ENCODE measurements around the gene AP2M1. TPM values are rescaled to one million over a fixed set of nuclear protein-coding genes. Genes with fewer than 3 reads are reported as not detected.

AP2M1 gene
- total RNA-seq, 1 donor from 2014 or later: 262 TPM

DNA sequence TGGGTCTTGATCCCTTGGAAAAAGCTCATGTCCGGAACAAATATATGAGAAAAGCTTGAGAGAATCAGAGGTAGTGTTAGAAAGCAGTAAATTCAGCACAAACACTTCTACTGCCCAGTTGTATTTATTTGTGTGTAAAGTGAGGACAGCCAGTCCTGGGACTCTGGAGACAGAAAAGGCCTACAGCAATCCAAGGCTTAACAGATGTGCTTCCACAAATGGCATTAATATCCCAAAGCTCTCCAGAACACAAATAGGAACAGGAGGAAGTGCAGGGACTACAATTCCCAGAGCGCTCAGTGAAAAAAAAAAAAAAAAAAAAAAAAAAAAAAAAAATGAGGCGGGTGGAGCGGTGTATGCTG lies 390 bp upstream of the AP2M1 start:
- Histone ChIP-seq H3K4me3 (ENCODE audit: low read depth, low read length) (no peak overlapping the region), H3K36me3 (ENCODE audit: control insufficient read depth, insufficient read depth, low read length) (peaks cover 26% of the 10 kb centered on the region), H3K27me3 (ENCODE audit: control insufficient read depth, insufficient read depth, low read length) (no peaks in the 10 kb centered on the region)
- TF ChIP-seq, protein P1, sequence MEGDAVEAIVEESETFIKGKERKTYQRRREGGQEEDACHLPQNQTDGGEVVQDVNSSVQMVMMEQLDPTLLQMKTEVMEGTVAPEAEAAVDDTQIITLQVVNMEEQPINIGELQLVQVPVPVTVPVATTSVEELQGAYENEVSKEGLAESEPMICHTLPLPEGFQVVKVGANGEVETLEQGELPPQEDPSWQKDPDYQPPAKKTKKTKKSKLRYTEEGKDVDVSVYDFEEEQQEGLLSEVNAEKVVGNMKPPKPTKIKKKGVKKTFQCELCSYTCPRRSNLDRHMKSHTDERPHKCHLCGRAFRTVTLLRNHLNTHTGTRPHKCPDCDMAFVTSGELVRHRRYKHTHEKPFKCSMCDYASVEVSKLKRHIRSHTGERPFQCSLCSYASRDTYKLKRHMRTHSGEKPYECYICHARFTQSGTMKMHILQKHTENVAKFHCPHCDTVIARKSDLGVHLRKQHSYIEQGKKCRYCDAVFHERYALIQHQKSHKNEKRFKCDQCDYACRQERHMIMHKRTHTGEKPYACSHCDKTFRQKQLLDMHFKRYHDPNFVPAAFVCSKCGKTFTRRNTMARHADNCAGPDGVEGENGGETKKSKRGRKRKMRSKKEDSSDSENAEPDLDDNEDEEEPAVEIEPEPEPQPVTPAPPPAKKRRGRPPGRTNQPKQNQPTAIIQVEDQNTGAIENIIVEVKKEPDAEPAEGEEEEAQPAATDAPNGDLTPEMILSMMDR (IDR thresholded peaks at IDR 0.05; ENCODE audit: insufficient read depth, low read length, severe bottlenecking): no peak
- DNase-seq (ENCODE audit: low read depth) (no peak), FAIRE-seq (no peak)

DNA sequence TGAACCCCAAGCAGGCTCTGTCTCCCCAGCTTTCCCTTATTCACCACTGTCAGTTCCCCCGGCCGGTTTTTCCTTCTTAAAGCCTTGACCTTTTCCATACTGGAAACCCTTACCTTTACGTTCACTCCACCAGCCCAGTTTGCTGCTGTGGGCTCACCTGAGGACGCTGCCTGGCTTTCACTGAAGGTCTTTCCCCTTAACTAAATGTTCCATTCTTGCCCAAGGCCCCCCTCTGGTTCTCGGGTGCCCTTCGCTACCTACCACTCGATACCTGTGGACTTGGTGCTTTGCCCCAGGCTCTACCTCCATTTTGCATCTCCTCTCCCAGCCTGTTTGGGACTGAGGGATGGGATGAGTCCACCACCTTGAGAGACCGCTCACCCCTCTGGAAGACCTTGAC lies 851 bp downstream of the AP2M1 start:
- Histone ChIP-seq H3K4me3 (ENCODE audit: low read depth, low read length) (peak overlapping the region; percentile 95), H3K27me3 (ENCODE audit: control insufficient read depth, insufficient read depth, low read length) (no peaks in the 10 kb centered on the region), H3K36me3 (ENCODE audit: control insufficient read depth, insufficient read depth, low read length) (peaks cover 37% of the 10 kb centered on the region)
- FAIRE-seq: no peak
- TF ChIP-seq, protein P1 (IDR thresholded peaks at IDR 0.05; ENCODE audit: insufficient read depth, low read length, severe bottlenecking): no peak
- no peak for DNase-seq (ENCODE audit: low read depth)

DNA sequence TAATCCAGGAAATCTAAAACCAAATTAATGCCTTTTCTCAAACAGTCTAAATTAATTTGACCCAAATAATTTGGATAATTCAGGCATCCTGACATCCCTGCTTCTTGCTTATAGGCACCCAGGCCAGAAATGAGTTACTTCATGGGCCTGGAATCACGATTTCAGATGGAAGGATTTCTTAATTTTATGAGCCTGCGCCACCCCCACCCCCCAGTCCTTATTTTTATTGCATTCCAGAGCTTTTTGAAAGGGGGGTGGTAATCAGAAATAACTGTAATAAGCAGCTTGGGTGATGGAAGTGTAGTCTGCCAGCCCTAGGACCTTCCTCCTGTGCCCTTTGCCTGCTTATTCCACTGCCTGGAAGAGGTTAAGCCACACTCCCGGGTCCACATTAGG lies 1.3 kb downstream of the AP2M1 start:
- DNase-seq (ENCODE audit: low read depth) (no peak), FAIRE-seq (no peak)
- no peaks in the 10 kb centered on the region for H3K27me3 ChIP-seq (ENCODE audit: control insufficient read depth, insufficient read depth, low read length)
- peaks cover 34% of the 10 kb centered on the region for H3K36me3 ChIP-seq (ENCODE audit: control insufficient read depth, insufficient read depth, low read length)
- H3K4me3 ChIP-seq (ENCODE audit: low read depth, low read length): peak overlapping the region; percentile 95
- TF ChIP-seq, protein P1 (IDR thresholded peaks at IDR 0.05; ENCODE audit: insufficient read depth, low read length, severe bottlenecking): no peak

DNA sequence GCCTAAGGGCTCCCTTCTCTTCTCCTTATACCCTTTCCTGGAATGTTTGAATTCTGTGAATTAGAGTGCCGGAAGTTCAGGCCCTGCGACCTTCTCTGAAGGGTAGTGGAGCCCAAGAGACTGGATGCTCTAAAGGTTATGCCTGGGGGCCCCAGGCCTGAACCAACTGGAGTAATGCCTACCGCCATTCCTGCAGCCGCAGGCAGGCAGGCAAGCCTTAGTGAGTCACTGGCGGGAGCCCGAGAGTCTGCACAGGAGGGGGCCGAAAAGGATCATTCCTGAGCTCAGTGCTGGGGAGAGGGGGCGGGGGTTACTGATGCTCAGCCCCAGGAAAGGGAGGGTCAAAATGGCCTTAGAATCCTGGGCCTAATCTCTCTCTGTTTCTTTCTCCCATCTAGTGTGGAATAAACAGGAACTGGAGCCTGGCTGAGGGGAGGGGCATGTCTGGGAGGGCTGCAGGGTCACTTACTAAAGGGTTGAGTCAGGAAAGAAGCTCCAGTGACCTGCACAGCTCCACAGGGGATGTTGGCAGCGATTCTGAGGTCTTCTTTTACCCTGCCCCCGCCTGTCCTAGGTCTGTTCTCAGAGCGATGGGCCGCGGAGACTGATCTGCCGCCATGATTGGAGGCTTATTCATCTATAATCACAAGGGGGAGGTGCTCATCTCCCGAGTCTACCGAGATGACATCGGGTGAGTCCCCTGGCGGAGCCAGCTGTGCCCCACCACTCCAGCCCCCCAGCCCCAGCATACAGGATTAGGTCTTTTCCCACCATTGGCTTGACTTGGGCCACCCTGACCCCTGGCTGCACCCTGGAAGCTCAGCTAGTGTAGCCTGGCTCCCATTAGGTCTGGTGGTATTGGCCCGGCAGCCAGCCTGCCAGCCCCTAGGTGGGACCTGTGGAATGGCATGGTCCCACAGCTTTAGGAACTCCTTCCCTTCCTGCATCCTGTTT lies 2.0 kb downstream of the AP2M1 start:
- Histone ChIP-seq H3K4me3 (ENCODE audit: low read depth, low read length) (peak overlapping the region; percentile 95), H3K36me3 (ENCODE audit: control insufficient read depth, insufficient read depth, low read length) (peaks cover 40% of the 10 kb centered on the region), H3K27me3 (ENCODE audit: control insufficient read depth, insufficient read depth, low read length) (no peaks in the 10 kb centered on the region)
- TF ChIP-seq, protein P1 (IDR thresholded peaks at IDR 0.05; ENCODE audit: insufficient read depth, low read length, severe bottlenecking): no peak
- DNase-seq (ENCODE audit: low read depth) (peak; percentile 76), FAIRE-seq (no peak)

DNA sequence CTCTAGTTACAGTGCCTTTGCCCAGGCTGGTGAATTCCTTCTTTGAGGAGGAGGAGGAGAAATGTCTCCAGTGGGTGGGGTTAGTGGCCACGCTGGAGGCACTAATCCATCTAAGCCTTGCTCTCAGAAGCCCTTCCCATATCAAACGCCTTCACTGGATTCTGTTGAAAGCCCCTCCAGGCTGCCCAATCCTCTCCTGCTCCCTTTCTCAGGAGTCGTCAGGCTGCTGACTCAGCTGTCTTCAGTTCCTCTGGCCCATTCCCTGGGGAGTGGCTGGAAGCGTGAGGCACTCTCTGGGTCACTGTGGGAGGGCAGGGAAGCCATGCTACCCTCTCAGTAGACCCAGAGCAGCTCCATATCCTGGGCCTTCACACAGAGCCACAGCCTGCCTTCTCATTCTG lies 2.7 kb downstream of the AP2M1 start:
- TF ChIP-seq, protein P1 (IDR thresholded peaks at IDR 0.05; ENCODE audit: insufficient read depth, low read length, severe bottlenecking): no peak
- no peak overlapping the region for H3K4me3 ChIP-seq (ENCODE audit: low read depth, low read length)
- no peaks in the 10 kb centered on the region for H3K27me3 ChIP-seq (ENCODE audit: control insufficient read depth, insufficient read depth, low read length)
- DNase-seq (ENCODE audit: low read depth): no peak
- no peak for FAIRE-seq
- H3K36me3 ChIP-seq (ENCODE audit: control insufficient read depth, insufficient read depth, low read length): peaks cover 47% of the 10 kb centered on the region
